D341Med (cell line): ENCODE measurements around the gene PLEKHA1.
A peak's percentile ranks its signal among the peaks of the same experiment; 100 is the strongest.

ENCODE experiments used
- DNase-seq: peaks from one replicate; pipeline ENCODE4 v3.0.0; 2012; ENCODE audit warnings: low spot score

The PLEKHA1 gene

GRCh38 chr10:122422266-122422989 lies 47.9 kb downstream of the PLEKHA1 start:
- no peak for DNase-seq

GRCh38 chr10:122424059-122424458 lies 49.6 kb downstream of the PLEKHA1 start:
- no peak for DNase-seq

- no peak for DNase-seq
Measured at GRCh38 chr10:122426829-122427228, 52.3 kb downstream of the PLEKHA1 start.

GRCh38 chr10:122427280-122427679 lies 52.8 kb downstream of the PLEKHA1 start:
- no peak for DNase-seq

GRCh38 chr10:122435212-122435827 lies 60.8 kb downstream of the PLEKHA1 start:
- no peak for DNase-seq

GRCh38 chr10:122441961-122442360 lies 67.5 kb downstream of the PLEKHA1 start:
- DNase-seq = no peak

GRCh38 chr10:122445469-122445868 lies 71.0 kb downstream of the PLEKHA1 start:
- no peak for DNase-seq

- no peak for DNase-seq
Measured at GRCh38 chr10:122445904-122446303, 71.4 kb downstream of the PLEKHA1 start.

- DNase-seq = no peak
Measured at GRCh38 chr10:122446668-122447423, 72.3 kb downstream of the PLEKHA1 start.

- DNase-seq = no peak
Measured at GRCh38 chr10:122448600-122448999, 74.1 kb downstream of the PLEKHA1 start.

- no peak for DNase-seq
Measured at GRCh38 chr10:122449153-122449552, 74.6 kb downstream of the PLEKHA1 start.

GRCh38 chr10:122450353-122450990 lies 76.0 kb downstream of the PLEKHA1 start:
- no peak for DNase-seq

GRCh38 chr10:122454071-122454470 lies 79.6 kb downstream of the PLEKHA1 start:
- DNase-seq = no peak

- no peak for DNase-seq
Measured at GRCh38 chr10:122454603-122455080, 80.1 kb downstream of the PLEKHA1 start, which contains the start of gene ARMS2. Gene ARMS2, plus strand, starts transcription at chr10:122454653. Its CDS starts 75 bp downstream, at chr10:122454728.

- DNase-seq = no peak
Measured at GRCh38 chr10:122455376-122456079, 81.0 kb downstream of the PLEKHA1 start.

- no peak for DNase-seq
Measured at GRCh38 chr10:122457934-122458333, 83.4 kb downstream of the PLEKHA1 start.

GRCh38 chr10:122458693-122459092 lies 84.2 kb downstream of the PLEKHA1 start:
- DNase-seq = no peak

GRCh38 chr10:122459561-122460273 lies 85.2 kb downstream of the PLEKHA1 start:
- no peak for DNase-seq

- DNase-seq = no peak
Measured at GRCh38 chr10:122460891-122461293, 86.4 kb downstream of the PLEKHA1 start.

GRCh38 chr10:122461367-122461728 lies 86.8 kb downstream of the PLEKHA1 start, which contains the start of gene HTRA1:
Gene HTRA1, plus strand, starts transcription at chr10:122461553. Its CDS starts 100 bp downstream, at chr10:122461653.
- peak; percentile 57 for DNase-seq
